GM21360 (cell line): ENCODE data around the gene CEACAM5.
"Not testable (repeated sequence)": the region's sequence is repeated elsewhere in the genome, so short reads cannot be mapped to it uniquely, and the experiment has no call there.

Experiments used
- ATAC-seq: cut with Tn5 transposase; IDR thresholded peaks from one replicate; pipeline ENCODE4 v1.9.1; 2021; ENCODE audit warnings: mild to moderate bottlenecking, moderate library complexity; ENCODE audit not compliant: unreplicated experiment

CEACAM5 gene

DNA sequence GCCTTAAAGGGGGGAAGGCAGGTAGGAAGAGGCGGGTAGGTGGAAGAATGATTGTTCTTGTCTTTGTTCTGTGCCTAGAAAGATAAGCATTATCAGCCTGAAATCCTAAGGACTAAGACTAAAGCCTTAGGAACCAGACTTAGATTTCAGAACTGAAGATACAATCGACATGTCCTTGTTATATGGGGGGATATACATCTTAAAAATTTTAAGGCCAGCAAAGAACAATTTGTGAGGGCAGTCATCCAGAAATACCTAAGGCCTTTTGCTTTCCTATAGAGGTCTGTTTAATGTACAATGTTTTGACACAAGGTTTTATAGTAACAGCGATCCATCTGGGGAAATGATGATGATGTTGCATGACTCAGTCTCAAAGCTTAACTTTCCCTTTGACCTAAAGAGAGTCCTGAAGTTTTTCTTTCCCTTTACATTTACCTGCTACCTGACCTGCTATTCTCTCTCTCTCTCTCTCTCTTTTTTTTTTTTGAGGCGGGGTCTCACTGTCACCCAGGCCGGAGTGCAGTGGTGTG is 26.7 kb downstream of the CEACAM5 start:
- no peak for ATAC-seq

DNA sequence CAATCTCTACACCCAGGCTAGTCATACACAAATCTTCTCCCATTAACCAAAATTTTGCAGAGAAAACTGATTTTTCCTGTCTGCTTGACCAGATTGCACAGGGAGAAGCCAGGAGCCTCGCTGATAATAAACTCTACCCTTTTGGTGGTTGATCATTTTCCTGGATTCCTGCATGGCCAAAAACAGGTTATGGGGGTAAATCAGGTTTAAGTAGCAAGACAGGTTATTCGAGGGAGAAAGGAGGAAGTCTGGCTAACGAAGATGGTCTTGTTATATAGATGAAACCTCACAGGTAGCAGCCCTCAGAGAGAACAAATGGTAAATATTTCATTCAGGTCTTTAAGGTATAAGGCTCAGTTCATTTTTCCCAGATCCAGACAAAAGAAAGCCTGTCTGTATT is 30.9 kb downstream of the CEACAM5 start:
- no peak for ATAC-seq

DNA sequence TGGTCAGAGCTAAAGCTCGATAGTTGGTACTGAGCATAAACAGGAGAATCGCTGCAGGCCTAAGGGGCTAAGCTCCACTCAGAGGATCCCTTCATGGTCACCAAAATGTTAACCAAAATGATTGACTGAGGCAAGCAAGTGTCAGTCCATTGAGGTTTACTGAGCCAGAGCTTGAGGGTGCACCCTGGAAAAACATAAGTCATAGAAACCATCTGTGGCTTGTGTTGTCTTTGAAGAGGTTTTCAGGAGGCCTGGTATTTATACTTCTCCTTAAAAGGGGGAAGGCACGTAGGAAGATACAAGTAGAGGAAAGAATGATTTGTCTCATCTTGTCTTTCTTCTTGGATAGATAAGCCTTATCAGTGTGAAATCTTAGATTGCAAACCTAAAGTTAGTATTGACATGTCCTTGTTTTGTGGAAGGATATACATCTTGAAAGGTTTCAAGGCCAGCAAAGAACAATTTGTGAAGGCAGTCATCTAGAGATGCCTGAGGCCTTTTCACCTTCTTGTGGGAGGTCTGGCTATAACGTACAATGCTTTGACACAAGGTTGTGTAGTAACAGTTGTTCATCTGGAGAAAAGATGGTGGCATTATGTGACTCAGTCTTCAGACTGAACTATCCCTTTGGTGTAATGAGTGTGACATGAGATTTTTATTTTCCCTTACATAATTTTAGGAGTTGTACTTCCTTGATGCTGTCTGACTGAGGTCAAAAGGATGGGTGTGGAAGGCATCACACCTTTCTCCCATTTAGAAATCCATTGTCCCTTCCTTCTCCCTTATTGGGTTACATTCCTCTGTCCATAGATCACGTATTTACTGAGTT is 32.2 kb downstream of the CEACAM5 start:
- no peak for ATAC-seq

- no peak for ATAC-seq
Measured at GRCh38 chr19:41741244-41741554, 32.8 kb downstream of the CEACAM5 start.

- ATAC-seq: no peak
Measured at GRCh38 chr19:41744850-41745249, 36.4 kb downstream of the CEACAM5 start.

GRCh38 chr19:41745756-41746155 is 37.3 kb downstream of the CEACAM5 start:
- ATAC-seq: no peak

DNA sequence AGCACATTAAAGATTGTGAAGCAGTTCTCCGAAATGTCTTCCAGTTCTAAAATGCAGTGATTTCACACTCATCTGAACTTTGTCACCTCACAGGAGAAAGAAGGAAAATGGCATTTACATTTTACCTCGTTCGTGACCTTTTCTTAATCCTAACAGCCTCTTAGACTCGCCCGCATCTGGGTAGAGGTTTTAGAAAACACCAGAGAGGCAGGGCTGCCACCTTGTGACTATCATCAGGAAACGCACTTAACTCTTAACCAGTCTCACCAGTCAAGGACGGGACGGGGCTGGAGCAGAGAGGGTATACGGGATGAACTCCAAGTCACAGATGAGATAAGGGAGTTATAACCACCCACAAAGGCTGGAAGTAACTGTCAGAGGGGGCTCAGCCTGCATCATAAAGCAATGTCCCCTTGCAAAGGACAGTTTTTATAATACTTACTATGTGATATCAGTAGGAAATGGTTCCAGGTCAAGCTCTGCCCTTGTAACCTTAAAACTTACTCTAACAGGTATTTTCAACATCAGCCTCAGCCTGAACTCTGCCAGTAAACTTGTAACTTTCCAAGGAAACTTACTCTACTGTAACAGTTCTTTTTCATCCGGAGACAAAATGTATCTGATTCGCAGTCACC is 38.3 kb downstream of the CEACAM5 start:
- ATAC-seq: no peak

- ATAC-seq: no peak
Measured at GRCh38 chr19:41748012-41748411, 39.6 kb downstream of the CEACAM5 start.

DNA sequence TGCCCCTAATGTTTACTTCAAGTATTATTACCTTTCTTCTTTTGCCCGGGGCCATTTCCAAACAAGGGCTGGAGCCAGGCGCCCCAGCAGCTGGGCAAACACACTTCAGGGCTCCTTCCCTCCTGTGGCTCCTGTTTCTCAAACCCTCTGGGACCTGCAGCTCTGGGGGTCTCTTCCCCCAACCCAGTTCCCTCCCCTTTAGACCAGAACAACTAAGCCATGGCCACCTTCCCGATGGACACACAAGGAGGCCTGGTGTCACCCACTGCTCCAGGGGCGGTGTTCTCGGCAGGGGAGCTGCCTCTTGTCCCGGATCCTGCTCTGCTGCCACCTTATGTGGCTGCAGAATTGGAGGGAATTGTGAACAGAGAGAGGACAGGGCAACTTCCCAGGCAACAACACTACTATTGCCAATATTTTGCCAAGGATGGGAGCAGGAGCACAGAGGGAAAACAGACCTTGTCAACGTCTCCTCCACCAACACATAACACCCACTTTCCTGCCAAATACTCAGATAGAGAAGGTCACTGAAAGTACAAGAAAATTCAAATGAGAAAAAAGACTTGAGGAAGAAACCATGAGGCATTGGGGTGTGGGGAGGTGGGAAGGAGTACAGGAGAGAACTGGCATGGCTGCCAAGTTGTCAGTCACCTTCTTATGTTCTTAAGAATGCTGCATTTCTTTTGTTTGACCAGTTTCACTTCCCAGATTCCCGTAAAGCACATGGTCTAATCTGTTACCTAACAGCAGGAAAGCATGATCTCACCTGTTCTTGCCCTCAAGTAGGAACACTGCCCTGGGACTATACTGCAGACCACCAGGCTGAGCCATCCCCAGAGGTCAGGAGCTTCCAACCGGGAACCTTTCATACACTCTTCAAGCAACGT is 42.1 kb downstream of the CEACAM5 start:
- not testable (repeated sequence) for ATAC-seq

- ATAC-seq: no peak
Measured at GRCh38 chr19:41753159-41753558, 44.7 kb downstream of the CEACAM5 start.

DNA sequence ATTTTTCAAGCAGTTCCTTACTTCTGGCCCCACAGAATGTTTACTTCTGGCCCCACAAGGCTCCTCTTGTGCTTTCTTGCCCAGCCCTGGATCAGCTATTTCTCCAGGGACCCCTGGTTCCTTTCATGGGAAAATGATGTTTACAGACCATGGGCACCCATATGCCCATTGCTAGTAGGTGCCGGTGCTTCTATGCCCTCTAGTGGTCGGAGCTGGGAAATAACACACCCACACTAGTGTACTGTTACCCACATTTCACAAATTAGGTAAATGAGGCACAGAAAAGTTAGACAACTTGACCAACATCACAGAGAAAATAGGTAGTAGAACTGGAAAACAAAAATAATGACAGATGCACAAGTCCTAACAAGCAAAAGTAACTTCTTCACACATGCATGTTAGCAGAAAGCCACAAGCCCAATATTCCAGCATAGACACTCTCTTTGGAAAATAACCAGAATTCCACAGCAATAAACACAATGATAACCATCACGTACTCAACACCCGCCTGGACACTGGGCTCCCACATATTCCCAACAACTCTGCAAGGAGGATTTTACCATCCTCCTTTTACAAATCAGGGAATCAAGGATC is 45.6 kb downstream of the CEACAM5 start:
- no peak for ATAC-seq

- no peak for ATAC-seq
Measured at GRCh38 chr19:41755328-41755913, 47.0 kb downstream of the CEACAM5 start, which contains the start of gene CEACAM6. TSS of gene CEACAM6 (plus strand) at chr19:41755530. CDS start at chr19:41755639, 109 bp downstream.

- no peak for ATAC-seq
Measured at GRCh38 chr19:41758846-41759245, 50.4 kb downstream of the CEACAM5 start.

GRCh38 chr19:41767115-41767514 is 58.7 kb downstream of the CEACAM5 start:
- no peak for ATAC-seq

DNA sequence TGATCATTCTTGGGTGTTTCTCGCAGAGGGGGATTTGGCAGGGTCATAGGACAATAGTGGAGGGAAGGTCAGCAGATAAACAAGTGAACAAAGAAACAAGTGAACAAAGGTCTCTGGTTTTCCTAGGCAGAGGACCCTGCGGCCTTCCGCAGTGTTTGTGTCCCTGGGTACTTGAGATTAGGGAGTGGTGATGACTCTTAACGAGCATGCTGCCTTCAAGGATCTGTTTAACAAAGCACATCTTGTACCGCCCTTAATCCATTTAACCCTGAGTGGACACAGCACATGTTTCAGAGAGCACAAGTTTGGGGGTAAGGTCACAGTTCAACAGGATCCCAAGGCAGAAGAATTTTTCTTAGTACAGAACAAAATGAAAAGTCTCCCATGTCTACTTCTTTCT is 59.7 kb downstream of the CEACAM5 start:
- ATAC-seq: not testable (repeated sequence)

- ATAC-seq: no peak
Measured at GRCh38 chr19:41769608-41770007, 61.2 kb downstream of the CEACAM5 start.

DNA sequence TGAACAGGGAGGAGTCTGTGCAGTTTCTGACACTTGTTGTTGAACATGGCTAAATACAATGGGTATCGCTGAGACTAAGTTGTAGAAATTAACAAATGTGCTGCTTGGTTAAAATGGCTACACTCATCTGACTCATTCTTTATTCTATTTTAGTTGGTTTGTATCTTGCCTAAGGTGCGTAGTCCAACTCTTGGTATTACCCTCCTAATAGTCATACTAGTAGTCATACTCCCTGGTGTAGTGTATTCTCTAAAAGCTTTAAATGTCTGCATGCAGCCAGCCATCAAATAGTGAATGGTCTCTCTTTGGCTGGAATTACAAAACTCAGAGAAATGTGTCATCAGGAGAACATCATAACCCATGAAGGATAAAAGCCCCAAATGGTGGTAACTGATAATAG is 63.0 kb downstream of the CEACAM5 start:
- ATAC-seq: no peak

DNA sequence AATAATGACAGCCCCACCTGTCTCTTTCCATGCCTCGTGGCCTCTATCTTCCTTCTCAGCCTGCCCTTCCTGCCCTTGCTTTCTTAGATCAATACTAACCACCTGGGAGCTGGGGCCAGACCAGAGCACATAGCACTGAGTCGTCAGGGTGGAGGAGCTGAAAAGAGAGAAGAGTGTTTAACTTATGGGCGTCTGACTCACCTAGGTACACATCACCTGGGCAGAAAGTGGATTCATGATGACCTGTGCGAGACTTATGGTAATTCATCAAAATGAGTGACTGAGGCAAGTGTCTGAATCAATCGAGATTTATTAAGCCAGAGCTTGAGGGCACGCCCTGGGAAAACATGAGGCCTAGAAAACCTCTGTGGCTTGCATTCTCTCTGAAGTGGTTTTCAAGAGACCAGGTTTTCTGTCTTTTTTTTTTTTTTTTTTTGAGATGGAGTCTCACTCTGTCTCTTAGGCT is 66.1 kb downstream of the CEACAM5 start:
- ATAC-seq: no peak

DNA sequence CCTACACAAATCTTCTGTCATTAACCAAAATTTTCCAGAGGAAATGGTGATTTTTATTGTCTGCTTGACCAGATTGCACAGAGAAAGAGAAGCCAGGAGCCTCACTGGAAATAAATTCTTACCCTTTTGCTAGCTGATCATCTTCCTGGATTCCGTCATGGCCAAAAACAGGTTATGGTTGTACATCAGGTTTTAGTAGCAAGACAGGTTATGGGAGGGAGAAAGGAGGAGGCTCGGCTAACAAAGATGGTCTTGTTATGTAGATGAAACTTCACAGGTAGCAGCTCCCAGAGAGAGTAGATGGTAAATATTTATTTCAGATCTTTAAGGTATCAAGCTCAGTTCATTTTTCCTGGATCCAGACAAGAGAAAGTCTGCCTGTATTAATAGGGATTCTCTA is 68.3 kb downstream of the CEACAM5 start:
- ATAC-seq: no peak
